Tibial nerve (tissue), 4 donors: Measurements from ENCODE around the gene SMIM43. TPM values are rescaled to one million over a fixed set of nuclear protein-coding genes. Genes with fewer than 3 reads are reported as not detected.
A peak's percentile ranks its signal among the peaks of the same experiment; 100 is the strongest.
"Not testable (repeated sequence)": the region's sequence is repeated elsewhere in the genome, so short reads cannot be mapped to it uniquely, and the experiment has no call there.

Experiments used
- DNase-seq, 2 donors: peaks; one replicate each; pipeline ENCODE4 v3.0.0-alpha.2; 2019; ENCODE audit warnings: low spot score in 2 of 2
- H3K27ac ChIP-seq, 4 donors: fragments of 200-600 bp; sonication (generic) in 3 of 4; one replicate each; pipeline ENCODE4 v1.5.1; 2017 to 2019; ENCODE audit warnings: mild to moderate bottlenecking in 1 of 4
- H3K27me3 ChIP-seq, 2 donors: fragments of 200-600 bp; sonication (generic) in 1 of 2; one replicate each; pipeline versions ENCODE4 v1.5.1 to v1.6.0; 2017 to 2019
- H3K36me3 ChIP-seq, 3 donors: fragments of 200-600 bp; sonication (generic); one replicate each; pipeline ENCODE4 v1.5.1; 2018 to 2019
- H3K4me1 ChIP-seq, 4 donors: fragments of 200-600 bp; sonication (generic) in 3 of 4; one replicate each; pipeline ENCODE4 v1.5.1; 2017 to 2019
- H3K4me3 ChIP-seq, 4 donors: fragments of 200-600 bp; sonication (generic) in 3 of 4; one replicate each; pipeline ENCODE4 v1.5.1; 2017 to 2019; ENCODE audit warnings: mild to moderate bottlenecking in 1 of 4, moderate library complexity in 1 of 4
- H3K9me3 ChIP-seq, 4 donors: fragments of 200-600 bp; sonication (generic) in 3 of 4; one replicate each; pipeline ENCODE4 v1.5.1; 2017 to 2019
- EP300 ChIP-seq, 2 donors: sonication (generic); formaldehyde crosslinking; IDR thresholded peaks; one replicate each; pipeline ENCODE4 v1.6.1; 2017; ENCODE audit warnings: antibody characterized with exemption in 2 of 2, mild to moderate bottlenecking in 1 of 2
- POLR2A ChIP-seq, 2 donors: fragments of 450-650 bp; IDR thresholded peaks; one replicate each; pipeline ENCODE4 v1.6.1; 2017; ENCODE audit warnings: antibody characterized with exemption in 2 of 2, mild to moderate bottlenecking in 2 of 2, moderate library complexity in 2 of 2
- WGBS, 2 donors: methylation state at CpG; one replicate each; pipeline ENCODE4 v1.1.5; 2018; 5-methylcytosine and 5-hydroxymethylcytosine counted together
- total RNA-seq, 4 donors: library from RNA; depleted of rRNA; stranded (reverse); fragments of >200 nt; gene quantifications; one replicate each; pipeline ENCODE4 v1.1.0, GENCODE V29; 2016
- TF ChIP-seq, protein P1 (sequence below), 5 experiments: fragments of 200-600 bp in 3 of 5; fragments of 450-650 bp in 2 of 5; sonication (generic) in 3 of 5; IDR thresholded peaks; one replicate each; pipeline ENCODE4 v1.5.1; 2016 to 2019; ENCODE audit warnings: antibody characterized with exemption in 5 of 5, mild to moderate bottlenecking in 3 of 5, moderate library complexity in 2 of 5

The SMIM43 gene
- total RNA-seq, 4 donors from 2014 or later: 2.2 to 5.7 (median 4.6) TPM

- no peaks in the 10 kb centered on the region for H3K4me1 ChIP-seq
- no peaks in the 10 kb centered on the region for H3K9me3 ChIP-seq
- peak in 1 of 2 donors; percentile 87 for DNase-seq
- TF ChIP-seq, protein P1, sequence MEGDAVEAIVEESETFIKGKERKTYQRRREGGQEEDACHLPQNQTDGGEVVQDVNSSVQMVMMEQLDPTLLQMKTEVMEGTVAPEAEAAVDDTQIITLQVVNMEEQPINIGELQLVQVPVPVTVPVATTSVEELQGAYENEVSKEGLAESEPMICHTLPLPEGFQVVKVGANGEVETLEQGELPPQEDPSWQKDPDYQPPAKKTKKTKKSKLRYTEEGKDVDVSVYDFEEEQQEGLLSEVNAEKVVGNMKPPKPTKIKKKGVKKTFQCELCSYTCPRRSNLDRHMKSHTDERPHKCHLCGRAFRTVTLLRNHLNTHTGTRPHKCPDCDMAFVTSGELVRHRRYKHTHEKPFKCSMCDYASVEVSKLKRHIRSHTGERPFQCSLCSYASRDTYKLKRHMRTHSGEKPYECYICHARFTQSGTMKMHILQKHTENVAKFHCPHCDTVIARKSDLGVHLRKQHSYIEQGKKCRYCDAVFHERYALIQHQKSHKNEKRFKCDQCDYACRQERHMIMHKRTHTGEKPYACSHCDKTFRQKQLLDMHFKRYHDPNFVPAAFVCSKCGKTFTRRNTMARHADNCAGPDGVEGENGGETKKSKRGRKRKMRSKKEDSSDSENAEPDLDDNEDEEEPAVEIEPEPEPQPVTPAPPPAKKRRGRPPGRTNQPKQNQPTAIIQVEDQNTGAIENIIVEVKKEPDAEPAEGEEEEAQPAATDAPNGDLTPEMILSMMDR (IDR thresholded peaks at IDR 0.05): peak; percentile 32 to 68 (median 52)
- no peak for TF ChIP-seq POLR2A (IDR thresholded peaks at IDR 0.05)
- no peak for TF ChIP-seq EP300 (IDR thresholded peaks at IDR 0.05)
- no peaks in the 10 kb centered on the region for H3K27me3 ChIP-seq
- no peak overlapping the region for H3K27ac ChIP-seq
- H3K36me3 ChIP-seq: no peaks in the 10 kb centered on the region
- H3K4me3 ChIP-seq: no peak overlapping the region
- 61 to 70% methylated on average over 5 of the region's 5 CpGs for WGBS, 2 donors
These were observed 28.1 kb downstream of the SMIM43 start for GRCh38 chr4:121736735-121737351.

DNA sequence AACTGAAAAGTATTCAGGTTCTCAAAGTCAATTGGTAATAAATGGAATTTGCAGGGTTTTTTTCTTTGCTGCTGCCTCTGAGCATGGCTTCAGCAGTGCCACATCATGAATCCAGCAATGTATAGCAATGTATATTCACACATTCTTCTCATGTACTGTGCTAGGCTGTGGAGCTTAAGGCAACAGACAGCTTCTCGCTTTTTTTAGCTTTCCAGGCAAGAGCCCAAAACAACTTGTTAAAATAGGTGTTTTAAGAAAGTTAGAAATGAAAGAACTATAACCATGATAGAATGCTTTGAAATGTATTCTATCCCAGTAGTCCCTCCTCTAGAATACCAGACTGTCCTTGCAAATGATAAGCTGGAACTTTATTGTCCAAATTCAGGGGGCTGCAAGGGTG lies 30.4 kb downstream of the SMIM43 start:
- WGBS, 2 donors: 79 to 83% methylated on average over 1 of the region's 1 CpG
- H3K4me1 ChIP-seq: no peaks in the 10 kb centered on the region
- H3K4me3 ChIP-seq: no peak overlapping the region
- no peaks in the 10 kb centered on the region for H3K9me3 ChIP-seq
- no peak overlapping the region for H3K27ac ChIP-seq
- DNase-seq: no peak
- no peaks in the 10 kb centered on the region for H3K27me3 ChIP-seq
- no peaks in the 10 kb centered on the region for H3K36me3 ChIP-seq
- TF ChIP-seq, protein P1 (IDR thresholded peaks at IDR 0.05): no peak
- TF ChIP-seq EP300 (IDR thresholded peaks at IDR 0.05) (no peak), POLR2A (IDR thresholded peaks at IDR 0.05) (no peak)

GRCh38 chr4:121733942-121734341 lies 31.0 kb downstream of the SMIM43 start:
- no peak for DNase-seq
- H3K4me1 ChIP-seq: no peaks in the 10 kb centered on the region
- no peaks in the 10 kb centered on the region for H3K27me3 ChIP-seq
- H3K27ac ChIP-seq: no peak overlapping the region
- no peak overlapping the region for H3K4me3 ChIP-seq
- no peaks in the 10 kb centered on the region for H3K36me3 ChIP-seq
- TF ChIP-seq EP300 (IDR thresholded peaks at IDR 0.05): no peak
- TF ChIP-seq POLR2A (IDR thresholded peaks at IDR 0.05): no peak
- TF ChIP-seq, protein P1 (IDR thresholded peaks at IDR 0.05): no peak
- 94 to 100% methylated on average over 1 of the region's 1 CpG for WGBS, 2 donors
- no peaks in the 10 kb centered on the region for H3K9me3 ChIP-seq

DNA sequence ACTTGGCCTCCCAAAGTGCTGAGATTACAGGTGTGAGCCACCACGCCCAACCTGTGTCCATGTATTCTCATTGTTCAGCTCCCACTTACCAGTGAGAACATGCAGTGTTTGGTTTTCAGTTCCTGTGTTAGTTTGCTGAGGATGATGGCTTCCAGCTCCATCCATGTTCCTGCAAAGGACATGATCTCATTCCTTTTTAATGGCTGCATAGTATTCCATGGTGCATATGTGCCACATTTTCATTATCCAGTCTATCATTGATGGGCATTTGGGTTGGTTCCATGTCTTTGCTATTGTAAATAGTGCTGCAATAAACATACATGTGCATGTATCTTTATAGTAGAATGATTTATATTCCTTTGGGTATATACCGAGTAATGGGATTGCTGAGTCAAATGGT lies 35.2 kb downstream of the SMIM43 start:
- not testable (repeated sequence) for H3K9me3 ChIP-seq, DNase-seq, H3K27ac ChIP-seq, H3K27me3 ChIP-seq, H3K4me3 ChIP-seq, H3K4me1 ChIP-seq, H3K36me3 ChIP-seq
- WGBS, 2 donors: 93 to 100% methylated on average over 2 of the region's 2 CpGs

DNA sequence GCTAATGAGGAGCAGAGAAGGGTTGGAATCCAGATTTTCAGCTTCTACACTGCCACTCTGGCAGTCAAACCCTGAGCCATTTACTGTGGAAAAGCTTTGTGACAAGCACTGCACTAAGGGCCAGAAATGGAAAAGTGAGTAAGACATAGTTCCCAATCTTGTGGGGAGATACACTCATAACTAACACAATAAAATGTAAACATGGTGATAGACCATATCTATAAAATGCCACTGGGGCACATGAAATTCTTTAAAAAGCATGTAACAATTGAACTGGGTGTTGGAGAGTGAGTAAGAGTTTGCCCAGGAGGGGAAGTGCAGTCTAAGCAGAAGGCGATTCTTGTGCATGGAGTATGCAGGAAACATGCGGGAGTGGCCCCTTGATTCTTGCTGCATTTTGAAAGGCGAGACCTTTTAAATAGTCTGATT lies 36.2 kb downstream of the SMIM43 start:
- no peak for DNase-seq
- Histone ChIP-seq H3K27me3 (no peaks in the 10 kb centered on the region), H3K4me1 (peaks cover 0 to 7% (median 0%) of the 10 kb centered on the region in 4 donors), H3K27ac (no peak overlapping the region), H3K36me3 (no peaks in the 10 kb centered on the region), H3K4me3 (no peak overlapping the region), H3K9me3 (no peaks in the 10 kb centered on the region)
- no peak for TF ChIP-seq EP300 (IDR thresholded peaks at IDR 0.05)
- TF ChIP-seq, protein P1 (IDR thresholded peaks at IDR 0.05): no peak
- TF ChIP-seq POLR2A (IDR thresholded peaks at IDR 0.05): no peak
- 79 to 85% methylated on average over 3 of the region's 3 CpGs for WGBS, 2 donors
